NCI-H2081 (cell line): Measurements from ENCODE around the gene FAM120AOS.

Source experiments
- DNase-seq, 2 experiments: peaks; one replicate each; lab custom pipeline; 2025; lab: John Stamatoyannopoulos, UW

The FAM120AOS gene

DNA sequence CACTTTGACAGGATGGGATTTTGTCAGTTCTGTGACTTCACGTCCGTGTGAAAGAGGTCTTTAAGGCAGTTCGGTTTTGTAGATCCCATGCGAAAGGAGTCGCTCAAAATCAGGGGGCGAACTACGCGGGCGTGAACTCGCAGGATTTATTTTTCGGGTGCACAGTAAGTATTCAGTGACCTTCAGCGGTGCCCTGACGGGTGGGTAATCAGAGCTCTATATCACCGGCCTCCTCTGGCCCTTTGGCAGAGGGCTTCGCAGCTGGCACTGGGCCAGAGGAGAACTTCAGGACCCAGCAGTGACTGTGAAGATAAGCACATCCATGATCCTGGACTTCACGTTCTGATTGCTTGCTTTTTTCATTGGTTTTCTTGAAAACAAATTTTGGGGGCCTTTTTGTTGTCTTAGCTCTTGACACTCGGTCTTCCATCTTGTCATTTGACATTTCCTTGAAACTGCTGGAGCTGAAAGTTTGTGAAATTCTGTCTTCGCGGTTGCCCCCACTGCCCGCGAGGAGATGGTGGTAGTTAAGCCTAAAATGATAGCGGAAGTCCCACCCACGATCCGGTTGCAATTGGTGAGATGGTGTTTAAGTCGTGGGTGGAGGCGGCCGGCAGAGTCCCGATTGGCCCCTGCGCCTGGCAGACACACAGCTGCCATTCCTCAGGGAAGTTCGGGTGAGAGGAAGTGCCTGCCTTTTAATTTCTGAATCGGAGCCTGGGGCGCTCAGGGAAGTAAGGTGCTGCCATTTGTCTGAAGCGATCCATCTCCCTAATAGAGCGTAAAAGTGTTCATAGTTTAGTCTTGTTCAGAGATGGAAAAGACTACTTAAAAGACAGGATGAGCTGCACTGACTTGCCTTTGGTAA is at the start of gene FAM120AOS:
FAM120AOS (minus strand) TSS at position 535 of the 868 bp plus-strand sequence. CDS start 872 bp downstream, outside the sequence.
- DNase-seq = peak; percentile 93 to 97

DNA sequence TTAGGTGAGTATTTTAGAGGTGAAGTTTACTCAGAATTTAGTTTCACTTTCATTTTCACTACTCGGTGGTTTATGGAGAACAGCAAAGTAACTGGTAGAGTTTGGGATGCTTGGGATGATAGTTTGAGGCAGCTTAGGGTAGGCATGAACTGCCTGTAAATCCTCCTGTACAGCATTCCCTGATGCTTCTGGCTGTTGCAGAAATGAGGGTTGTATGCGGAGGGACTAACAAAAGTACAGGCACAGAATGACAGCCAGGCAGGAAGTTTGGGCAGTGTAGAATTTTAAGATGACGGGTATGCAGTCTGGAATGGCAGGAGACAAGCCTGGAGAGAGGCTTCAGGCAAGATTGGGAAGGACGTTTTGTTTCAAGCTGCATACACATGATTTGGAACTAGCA is 48.0 kb upstream of the FAM120AOS start:
- no peak for DNase-seq

GRCh38 chr9:93500571-93501298 is 47.4 kb upstream of the FAM120AOS start:
- no peak for DNase-seq

- DNase-seq = no peak
Measured at GRCh38 chr9:93496285-93496684, 42.9 kb upstream of the FAM120AOS start.

- DNase-seq = no peak
Measured at GRCh38 chr9:93493949-93494348, 40.6 kb upstream of the FAM120AOS start.

DNA sequence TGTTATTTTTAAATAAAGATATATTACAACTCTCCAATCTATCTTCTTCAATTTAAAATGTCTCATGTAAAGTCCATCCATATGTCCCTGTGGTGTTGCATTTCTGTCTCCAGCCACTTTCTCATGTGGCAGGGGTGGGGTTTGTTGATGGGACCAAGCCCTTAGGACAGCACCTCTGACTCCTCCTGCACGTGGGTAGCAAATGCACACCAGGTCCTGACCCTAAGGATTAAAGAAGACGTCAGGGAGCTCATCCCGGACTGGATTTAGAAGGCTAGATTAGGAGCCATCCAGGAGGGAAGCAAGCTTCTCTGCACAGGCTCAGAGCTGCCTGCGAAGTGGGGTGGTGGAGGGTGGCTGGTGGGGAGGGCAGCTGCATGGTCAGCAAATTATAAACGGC is 38.9 kb upstream of the FAM120AOS start:
- DNase-seq = no peak

DNA sequence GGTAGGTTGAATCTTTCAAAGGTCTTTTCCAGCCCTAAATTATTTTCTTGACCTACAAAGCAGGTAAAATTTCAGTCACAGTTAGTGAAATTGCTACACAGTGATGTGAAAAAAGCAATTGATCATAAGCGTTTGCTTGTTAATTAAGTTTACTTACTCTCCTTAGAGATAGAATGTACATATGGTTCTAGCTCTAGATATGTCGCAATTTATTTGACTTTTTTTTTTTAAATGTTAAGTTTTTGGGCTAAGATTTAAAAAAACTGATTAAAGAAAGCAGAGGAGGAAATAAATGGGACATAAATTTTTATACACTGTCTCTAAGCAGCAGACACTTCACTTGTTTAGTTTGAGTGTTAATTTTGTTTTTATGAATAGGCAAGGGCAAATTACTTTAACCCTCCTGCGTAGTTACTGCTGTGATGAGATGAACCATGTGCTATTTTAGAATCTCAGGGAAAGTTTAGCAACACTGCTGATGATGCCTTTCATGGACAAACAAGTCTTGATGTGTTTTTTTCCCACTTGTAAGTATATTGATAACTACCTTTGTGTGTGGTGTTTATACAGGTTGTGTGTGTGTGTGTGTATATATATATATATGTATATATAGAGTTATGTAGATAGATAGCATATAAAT is 38.3 kb upstream of the FAM120AOS start:
- DNase-seq = no peak

DNA sequence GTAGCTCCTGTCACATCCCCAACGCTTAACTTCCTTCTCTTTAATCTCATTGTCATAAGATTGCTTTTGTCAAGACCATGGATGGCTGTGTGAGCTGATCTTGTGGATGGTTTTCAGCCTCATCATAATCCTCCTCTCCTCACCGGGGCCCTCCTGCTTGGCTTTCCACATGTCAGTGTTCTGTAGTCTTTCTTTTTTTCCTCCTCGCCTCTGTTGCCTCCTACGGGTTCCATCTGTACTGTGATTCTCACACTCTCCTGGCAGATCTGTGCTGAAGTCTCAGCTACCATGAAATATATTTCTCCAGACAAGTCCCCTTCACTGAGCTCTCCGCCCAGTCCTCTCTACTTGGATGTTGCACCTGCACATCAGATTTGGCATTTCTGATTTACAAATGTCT is 34.9 kb upstream of the FAM120AOS start:
- no peak for DNase-seq

GRCh38 chr9:93486268-93486667 is 32.9 kb upstream of the FAM120AOS start:
- no peak for DNase-seq

- DNase-seq = no peak
Measured at GRCh38 chr9:93483497-93483896, 30.1 kb upstream of the FAM120AOS start.

DNA sequence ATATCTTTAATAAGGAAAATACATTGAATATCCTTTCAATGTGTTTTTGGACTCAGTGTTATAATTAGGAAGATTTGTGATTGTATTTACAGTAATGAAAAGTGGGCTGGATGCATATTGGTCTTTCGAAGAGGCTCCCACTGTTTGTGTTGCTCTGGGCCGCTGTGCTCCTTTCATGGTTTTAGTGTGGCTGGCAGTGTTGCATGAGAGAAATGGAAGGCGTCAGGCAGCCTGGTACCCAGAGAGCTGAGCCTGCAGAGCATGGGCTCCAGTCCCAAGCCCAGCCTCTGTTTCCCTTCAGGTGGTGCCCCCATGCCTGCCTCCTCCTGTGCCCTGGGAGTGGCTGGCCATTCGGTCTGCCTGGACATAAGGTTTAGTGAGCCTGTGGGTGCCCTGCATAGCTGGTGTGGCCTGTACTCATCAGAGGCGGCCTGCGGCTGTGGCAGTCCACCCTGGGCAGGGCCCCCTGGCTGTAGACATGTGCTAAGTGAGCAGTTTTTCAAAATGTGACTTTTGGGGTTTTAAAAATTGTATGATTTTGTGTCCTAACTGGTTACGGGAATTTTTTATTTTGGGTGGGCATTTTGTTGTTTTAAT is 27.4 kb upstream of the FAM120AOS start:
- no peak for DNase-seq

DNA sequence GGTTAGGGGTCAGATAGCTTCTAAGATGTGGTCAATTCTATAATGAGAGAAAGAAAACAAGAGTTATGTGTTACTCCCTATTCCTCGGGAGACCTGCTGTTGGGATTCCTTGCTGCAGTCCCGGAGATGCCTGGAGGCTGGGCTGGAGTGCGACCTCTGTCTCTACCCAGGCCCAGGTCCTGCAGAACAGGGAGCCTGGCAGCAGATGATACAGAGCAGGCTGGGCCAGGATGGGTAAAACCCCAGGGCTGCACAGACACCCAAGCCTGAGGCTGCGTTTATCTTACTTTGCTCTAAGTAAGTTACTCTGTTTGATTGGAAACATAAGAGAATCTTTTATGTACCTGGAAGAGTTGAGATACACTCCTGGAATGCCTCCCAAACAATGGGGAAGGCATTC is 26.9 kb upstream of the FAM120AOS start:
- no peak for DNase-seq

DNA sequence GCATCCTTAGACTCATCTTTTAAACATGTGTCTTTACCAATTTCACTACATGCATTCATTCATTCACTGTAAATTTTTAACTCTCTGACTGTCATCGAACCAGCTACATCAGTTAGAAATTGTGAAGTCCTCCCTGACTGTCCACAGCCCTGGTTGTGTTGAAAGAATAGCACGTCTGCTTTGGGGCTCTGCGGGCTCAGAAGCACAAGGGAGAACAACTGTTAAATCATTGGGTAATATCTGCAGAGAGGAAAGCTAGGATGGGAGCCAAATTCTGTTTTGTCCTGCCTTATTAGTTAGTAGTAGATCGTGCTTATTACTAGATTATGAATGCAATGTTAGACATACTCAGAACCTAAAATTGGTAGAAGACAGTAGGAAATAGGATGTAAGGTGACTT is 26.3 kb upstream of the FAM120AOS start:
- DNase-seq = no peak

- peak in 1 of 2 experiments; percentile 12 for DNase-seq
Measured at GRCh38 chr9:93477397-93477796, 24.0 kb upstream of the FAM120AOS start.

GRCh38 chr9:93476924-93477323 is 23.5 kb upstream of the FAM120AOS start:
- no peak for DNase-seq

- no peak for DNase-seq
Measured at GRCh38 chr9:93475856-93476255, 22.5 kb upstream of the FAM120AOS start.

GRCh38 chr9:93475108-93475507 is 21.7 kb upstream of the FAM120AOS start:
- DNase-seq = no peak

- DNase-seq = no peak
Measured at GRCh38 chr9:93473411-93473810, 20.0 kb upstream of the FAM120AOS start.

DNA sequence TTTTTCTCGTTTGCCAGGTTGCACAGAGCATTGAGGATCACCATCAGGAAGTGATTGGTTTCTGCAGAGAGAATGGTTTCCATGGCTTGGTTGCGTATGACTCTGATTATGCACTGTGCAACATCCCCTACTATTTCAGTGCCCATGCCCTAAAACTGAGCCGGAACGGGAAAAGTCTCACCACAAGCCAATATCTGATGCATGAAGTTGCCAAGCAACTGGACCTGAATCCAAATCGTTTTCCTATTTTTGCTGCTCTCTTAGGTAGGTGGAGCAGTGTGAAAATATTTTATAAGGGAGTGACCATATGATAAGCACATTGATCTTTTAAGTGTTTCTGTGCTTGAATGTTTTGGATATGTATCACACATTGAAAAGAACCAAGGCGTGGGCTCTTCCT is 17.7 kb upstream of the FAM120AOS start:
- no peak for DNase-seq

DNA sequence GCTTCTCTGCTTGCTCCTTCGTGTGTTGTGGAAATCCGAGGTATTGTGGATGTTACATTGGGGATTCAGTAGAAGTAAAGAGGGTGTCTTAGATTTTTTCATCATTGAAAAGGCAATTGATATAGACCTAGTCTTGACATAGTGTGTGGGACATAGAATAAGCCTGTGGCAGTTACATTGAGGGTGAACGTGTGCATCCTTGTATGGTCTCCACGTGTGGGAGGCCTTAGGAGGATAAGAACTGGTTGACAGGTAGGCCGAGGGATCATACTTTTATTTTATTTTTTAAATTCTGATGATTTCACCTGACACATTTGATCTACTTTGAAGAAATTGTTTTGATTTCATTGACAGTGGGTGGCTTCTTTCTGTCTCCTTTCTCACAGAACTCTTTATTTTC is 17.0 kb upstream of the FAM120AOS start:
- DNase-seq = no peak

DNA sequence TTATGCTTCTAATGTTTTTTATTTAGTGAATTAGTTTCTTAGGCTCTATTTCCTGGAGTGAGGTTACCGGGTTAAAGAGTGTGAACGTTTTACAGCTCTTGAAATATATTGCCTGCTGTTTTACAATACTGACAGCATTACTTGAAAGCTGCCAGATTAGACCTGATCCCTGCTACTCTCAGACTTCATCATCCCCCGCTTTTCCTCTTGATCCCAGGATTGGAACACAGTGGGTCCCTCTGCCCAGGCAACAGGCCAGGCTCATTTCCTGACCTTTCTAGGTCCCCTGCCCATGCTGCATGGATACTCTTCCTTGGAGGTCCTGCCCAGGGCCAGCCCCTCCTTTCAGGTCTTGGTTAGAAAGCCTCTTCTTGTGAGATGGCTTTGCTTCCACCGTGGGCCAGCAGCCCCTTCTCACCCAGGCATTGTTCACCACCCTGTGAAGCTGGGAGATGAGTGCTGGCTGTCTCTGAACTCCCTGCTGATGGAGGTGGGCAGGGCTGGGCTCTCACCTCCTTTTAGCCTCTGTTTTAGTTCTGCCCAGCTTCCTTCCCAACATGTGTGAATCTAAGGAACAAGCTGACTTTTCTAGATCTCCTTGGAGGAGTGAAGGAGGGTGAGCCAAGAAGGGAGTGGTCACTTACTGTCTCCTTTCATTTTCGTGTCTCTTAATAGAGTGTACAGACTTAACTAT is 15.5 kb upstream of the FAM120AOS start:
- no peak for DNase-seq

- DNase-seq = peak in 1 of 2 experiments; percentile 63
Measured at GRCh38 chr9:93467462-93467861, 14.1 kb upstream of the FAM120AOS start.
